Upper lobe of left lung (tissue), 6 donors: ENCODE results near the gene PRRC2B. TPM values are rescaled to one million over a fixed set of nuclear protein-coding genes. Genes with fewer than 3 reads are reported as not detected.

Source experiments
- ATAC-seq, 2 donors: fragments of 200-7000 bp; cut with Tn5 transposase; one replicate each; pipeline ENCODE4 v1.9.1; 2022; ENCODE audit warnings: mild to moderate bottlenecking in 2 of 2, moderate library complexity in 2 of 2; ENCODE audit not compliant: low FRiP score in 2 of 2
- DNase-seq, 2 donors: peaks; one replicate each; pipeline ENCODE4 v3.0.0-alpha.2; 2019 to 2020
- H3K27ac ChIP-seq, 4 donors: fragments of 200-600 bp; sonication (generic); one replicate each; pipeline ENCODE4 v1.5.1; 2016 to 2019
- H3K27me3 ChIP-seq, 4 donors: fragments of 200-600 bp; sonication (generic); one replicate each; pipeline ENCODE4 v1.5.1; 2017 to 2019
- H3K36me3 ChIP-seq, 4 donors: fragments of 200-600 bp; sonication (generic); one replicate each; pipeline ENCODE4 v1.5.1; 2016 to 2019
- H3K4me1 ChIP-seq, 4 donors: fragments of 200-600 bp; sonication (generic); one replicate each; pipeline ENCODE4 v1.5.1; 2018 to 2019
- H3K4me3 ChIP-seq, 4 donors: fragments of 200-600 bp; sonication (generic); one replicate each; pipeline ENCODE4 v1.5.1; 2017 to 2019; ENCODE audit warnings: mild to moderate bottlenecking in 2 of 4, moderate library complexity in 1 of 4
- H3K9me3 ChIP-seq, 4 donors: fragments of 200-600 bp; sonication (generic); one replicate each; pipeline ENCODE4 v1.5.1; 2018 to 2019
- CTCF ChIP-seq, 6 experiments: fragments of 450-650 bp in 4 of 6; fragments of 200-600 bp in 2 of 6; sonication (generic) in 2 of 6; IDR thresholded peaks; one replicate each; pipeline ENCODE4 v1.5.1; 2016 to 2019; ENCODE audit warnings: antibody characterized with exemption in 6 of 6
- EP300 ChIP-seq, 4 donors: sonication (generic); formaldehyde crosslinking; IDR thresholded peaks; one replicate each; pipeline ENCODE4 v1.5.1; 2017; ENCODE audit warnings: antibody characterized with exemption in 4 of 4, control low read depth in 2 of 4
- POLR2A ChIP-seq, 4 donors: fragments of 450-650 bp; IDR thresholded peaks; one replicate each; pipeline ENCODE4 v1.5.1; 2016 to 2017; ENCODE audit warnings: antibody characterized with exemption in 4 of 4, mild to moderate bottlenecking in 2 of 4
- POLR2AphosphoS5 ChIP-seq, 2 donors: sonication (generic); formaldehyde crosslinking; IDR thresholded peaks; one replicate each; pipeline ENCODE4 v1.5.1; 2017; ENCODE audit warnings: antibody characterized with exemption in 2 of 2
- WGBS, 2 donors: methylation state at CpG; one replicate each; pipeline ENCODE4 v1.1.5; 2017 to 2018; 5-methylcytosine and 5-hydroxymethylcytosine counted together
- total RNA-seq, 6 donors: library from RNA; depleted of rRNA in 4 of 6; stranded (reverse); fragments of >200 nt in 4 of 6; gene quantifications; one replicate each; pipeline versions ENCODE4 v1.1.0 to v1.2.1, GENCODE V29; 2016 to 2021
- donor health status: DM: no; HTN: no; CAD: no; lungs with moderate emphysema.
- donor health status: DM: no; HTN: yes; CAD: no; lungs with severe emphysema.

Gene PRRC2B
- total RNA-seq, 6 donors from 2014 or later: 114 to 348 (median 186) TPM

GRCh38 chr9:131478421-131478868 lies 84.6 kb downstream of the PRRC2B start:
- H3K36me3 ChIP-seq: peaks cover 61 to 100% (median 92%) of the 10 kb centered on the region in 4 donors
- no peak overlapping the region for H3K27ac ChIP-seq
- no peaks in the 10 kb centered on the region for H3K4me1 ChIP-seq
- no peak overlapping the region for H3K4me3 ChIP-seq
- 59 to 60% methylated on average over 12 of the region's 12 CpGs for WGBS, 2 donors
- no peaks in the 10 kb centered on the region for H3K9me3 ChIP-seq
- no peak for DNase-seq
- peak in 4 of 6 experiments; percentile 21 to 51 (median 40) for TF ChIP-seq CTCF (IDR thresholded peaks at IDR 0.05)
- TF ChIP-seq POLR2AphosphoS5 (IDR thresholded peaks at IDR 0.05): no peak
- TF ChIP-seq POLR2A (IDR thresholded peaks at IDR 0.05): no peak
- no peak for TF ChIP-seq EP300 (IDR thresholded peaks at IDR 0.05)
- ATAC-seq: peak in 1 of 2 donors; percentile 43
- no peaks in the 10 kb centered on the region for H3K27me3 ChIP-seq

- Histone ChIP-seq H3K27ac (no peak overlapping the region), H3K9me3 (no peaks in the 10 kb centered on the region), H3K27me3 (no peaks in the 10 kb centered on the region), H3K4me3 (no peak overlapping the region), H3K4me1 (no peaks in the 10 kb centered on the region), H3K36me3 (peaks cover 62 to 100% (median 92%) of the 10 kb centered on the region in 4 donors)
- DNase-seq: no peak
- no peak for TF ChIP-seq CTCF (IDR thresholded peaks at IDR 0.05)
- TF ChIP-seq POLR2A (IDR thresholded peaks at IDR 0.05): no peak
- no peak for TF ChIP-seq EP300 (IDR thresholded peaks at IDR 0.05)
- no peak for TF ChIP-seq POLR2AphosphoS5 (IDR thresholded peaks at IDR 0.05)
- 87 to 93% methylated on average over 10 of the region's 10 CpGs for WGBS, 2 donors
- no peak for ATAC-seq
These were observed 85.0 kb downstream of the PRRC2B start for GRCh38 chr9:131478911-131479310.

- ATAC-seq: no peak
- Histone ChIP-seq H3K36me3 (peaks cover 71 to 100% (median 92%) of the 10 kb centered on the region in 4 donors), H3K4me3 (no peak overlapping the region), H3K27ac (no peak overlapping the region), H3K4me1 (no peaks in the 10 kb centered on the region), H3K9me3 (no peaks in the 10 kb centered on the region), H3K27me3 (no peaks in the 10 kb centered on the region)
- 94 to 100% methylated on average over 1 of the region's 1 CpG for WGBS, 2 donors
- DNase-seq: no peak
- TF ChIP-seq CTCF (IDR thresholded peaks at IDR 0.05): no peak
- TF ChIP-seq POLR2AphosphoS5 (IDR thresholded peaks at IDR 0.05): no peak
- no peak for TF ChIP-seq EP300 (IDR thresholded peaks at IDR 0.05)
- no peak for TF ChIP-seq POLR2A (IDR thresholded peaks at IDR 0.05)
These were observed 86.4 kb downstream of the PRRC2B start for GRCh38 chr9:131480258-131480657.

GRCh38 chr9:131481441-131482342 lies 87.8 kb downstream of the PRRC2B start:
- TF ChIP-seq CTCF (IDR thresholded peaks at IDR 0.05) (no peak), POLR2AphosphoS5 (IDR thresholded peaks at IDR 0.05) (no peak), EP300 (IDR thresholded peaks at IDR 0.05) (no peak), POLR2A (IDR thresholded peaks at IDR 0.05) (no peak)
- no peak overlapping the region for H3K4me3 ChIP-seq
- WGBS, 2 donors: 84 to 85% methylated on average over 14 to 17 of the region's 19 CpGs
- H3K4me1 ChIP-seq: no peaks in the 10 kb centered on the region
- DNase-seq: no peak
- H3K27me3 ChIP-seq: no peaks in the 10 kb centered on the region
- peaks cover 70 to 100% (median 92%) of the 10 kb centered on the region in 4 donors for H3K36me3 ChIP-seq
- no peak for ATAC-seq
- no peaks in the 10 kb centered on the region for H3K9me3 ChIP-seq
- no peak overlapping the region for H3K27ac ChIP-seq
